Activated CD8-positive, alpha-beta memory T cell treated with anti-CD3 and anti-CD28 coated beads for 1 hour (primary cell): ENCODE data around the gene LYAR.

Source experiments
- DNase-seq, 2 donors: peaks; one replicate each; pipeline ENCODE4 v3.0.0-alpha.2; 2020; ENCODE audit warnings: low read depth in 1 of 2; ENCODE audit errors: extremely low read depth in 1 of 2

LYAR gene

DNA sequence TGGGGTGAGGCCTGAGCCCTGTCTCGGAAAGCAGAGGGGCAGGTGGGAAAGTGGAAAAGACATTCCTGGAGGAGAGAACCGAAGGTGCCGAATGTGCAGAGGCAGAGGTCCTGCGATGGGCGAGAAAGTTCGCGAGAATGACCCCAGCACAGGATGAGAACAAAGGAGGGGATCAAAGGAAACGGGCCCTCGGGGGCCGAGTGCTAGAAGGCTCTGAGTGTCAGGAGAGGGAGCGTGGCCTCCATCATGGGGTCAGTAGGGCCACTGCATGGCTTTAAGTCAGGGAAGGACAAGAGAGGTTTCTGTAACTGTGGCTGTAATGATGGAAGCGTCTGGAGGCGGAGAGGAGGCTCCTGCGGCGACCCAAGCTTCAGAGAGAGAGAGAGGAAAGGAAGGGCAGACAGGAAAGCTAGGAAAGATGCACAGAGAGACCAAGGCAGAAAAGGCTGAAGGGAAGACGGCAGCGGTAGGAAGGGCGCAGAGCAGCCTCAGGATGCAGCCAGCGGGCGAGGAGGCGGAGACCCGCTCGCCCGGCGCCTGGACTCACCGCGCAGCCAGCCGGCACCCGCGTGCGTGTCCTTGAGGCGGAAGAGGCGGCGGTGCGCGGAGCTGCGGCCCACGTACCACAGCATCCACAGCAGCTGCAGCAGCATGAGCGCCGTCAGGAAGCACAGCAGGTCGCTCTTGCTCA lies 63.9 kb downstream of the LYAR start:
- no peak for DNase-seq
